HepG2 (cell line): ENCODE data around the gene ARHGAP15. TPM values are rescaled to one million over a fixed set of nuclear protein-coding genes. Genes with fewer than 3 reads are reported as not detected.

ENCODE experiments used
- ATAC-seq: fragments of 200-7000 bp; cut with Tn5 transposase; 3 replicates; pipeline ENCODE4 v1.9.1; 2020; ENCODE audit warnings: mild to moderate bottlenecking, moderate library complexity
- BruUV-seq: library from RNA; stranded (reverse); fragments of 400-500 nt; replicated peaks from 2 replicates; lab custom pipeline; 2021; lab: Mats Ljungman, UMichigan
- CTCF ChIA-PET: fragments of 300-600 bp; formaldehyde crosslinking; extraction: SDS; loops from one replicate; lab custom pipeline; 2021; ENCODE audit warnings: low total read pairs, inconsistent platforms, low intra/inter-chr PET ratio; lab: Yijun Ruan, JAX
- POLR2A ChIA-PET: fragments of 350-600 bp; sonication (Branson Sonifier 250); formaldehyde crosslinking; loops from one replicate; lab custom pipeline; 2020; ENCODE audit warnings: antibody characterized with exemption, inconsistent platforms; lab: Yijun Ruan, JAX
- DNase-seq: peaks from one replicate; pipeline ENCODE4 v3.0.0-alpha.2; 2015; ENCODE audit warnings: low spot score
- FAIRE-seq: peaks from 3 replicates; lab custom pipeline; 2011; peaks lifted over from hg19 to GRCh38; lab: Jason Lieb, UNC
- H2AFZ ChIP-seq: one replicate; pipeline ENCODE4 v1.6.1; 2011; ENCODE audit warnings: low read length, inconsistent platforms
- H3K27ac ChIP-seq: fragments of 300-600 bp; 3 replicates; pipeline ENCODE4 v1.8.0; 2011; ENCODE audit warnings: mixed run types, mild to moderate bottlenecking, mixed read lengths, low read length, inconsistent platforms; ENCODE audit not compliant: insufficient read depth; ENCODE audit errors: extremely low read length
- H3K27me3 ChIP-seq, 2 experiments: fragments of 200-600 bp in 1 of 2; 2 replicates in 1 of 2; 3 replicates in 1 of 2; pipeline versions ENCODE4 v1.6.0 to v1.8.0; 2011; ENCODE audit warnings: low read length in 2 of 2, mild to moderate bottlenecking in 2 of 2, moderate library complexity in 2 of 2, inconsistent platforms in 1 of 2; ENCODE audit not compliant: insufficient read depth in 2 of 2, control insufficient read depth in 1 of 2
- H3K36me3 ChIP-seq, 2 experiments: fragments of 200-600 bp in 1 of 2; replicated peaks in 1 of 2; 2 replicates in 1 of 2; 3 replicates in 1 of 2; pipeline versions ENCODE4 v1.5.1 to v1.8.0; 2011; ENCODE audit warnings: low read length in 2 of 2, inconsistent platforms in 1 of 2; ENCODE audit not compliant: insufficient read depth in 2 of 2, control insufficient read depth in 1 of 2
- H3K4me1 ChIP-seq: 2 replicates; pipeline ENCODE4 v1.5.1; 2012; ENCODE audit warnings: low read length, inconsistent platforms; ENCODE audit not compliant: insufficient read depth
- H3K4me2 ChIP-seq: 2 replicates; pipeline ENCODE4 v1.6.0; 2011; ENCODE audit warnings: low read depth, low read length, inconsistent platforms
- H3K4me3 ChIP-seq, 3 experiments: fragments of 200-600 bp in 1 of 3; sonication (generic), shearing (Covaris generic) in 1 of 3; replicated peaks in 1 of 3; 2 replicates each; pipeline ENCODE4 v1.5.1; 2011 to 2016; ENCODE audit warnings: low read length in 3 of 3, inconsistent platforms in 2 of 3, low read depth in 2 of 3, mild to moderate bottlenecking in 2 of 3, control low read depth in 1 of 3, mixed read lengths in 1 of 3; ENCODE audit not compliant: insufficient read depth in 1 of 3
- H3K79me2 ChIP-seq: one replicate; pipeline ENCODE4 v1.6.1; 2011; ENCODE audit warnings: low read length, inconsistent platforms; ENCODE audit not compliant: insufficient read depth
- H3K9ac ChIP-seq: 2 replicates; pipeline ENCODE4 v1.6.0; 2011; ENCODE audit warnings: mild to moderate bottlenecking, low read depth, low read length, inconsistent platforms; ENCODE audit not compliant: insufficient read depth
- H3K9me3 ChIP-seq: 2 replicates; pipeline ENCODE4 v1.5.1; 2012; ENCODE audit warnings: mild to moderate bottlenecking, low read length
- H4K20me1 ChIP-seq: 2 replicates; pipeline ENCODE4 v1.6.0; 2011; ENCODE audit warnings: inconsistent platforms, mild to moderate bottlenecking, low read length, moderate library complexity; ENCODE audit not compliant: insufficient read depth
- ARID3A ChIP-seq: IDR thresholded peaks from 2 replicates; pipeline ENCODE4 v1.6.1; 2012; ENCODE audit warnings: low read depth, low read length, improper control_type of control experiment
- ATF2 ChIP-seq: sonication (generic); formaldehyde crosslinking; IDR thresholded peaks from 2 replicates; pipeline ENCODE4 v1.4.0; 2020; ENCODE audit warnings: missing genetic modification reagents
- GATAD1 ChIP-seq: IDR thresholded peaks from 2 replicates; pipeline ENCODE4 v1.6.1; 2016; ENCODE audit warnings: missing genetic modification reagents, missing compliant biosample characterization
- ISX ChIP-seq: sonication (generic); formaldehyde crosslinking; conservative IDR thresholded peaks from 2 replicates; pipeline ENCODE4 v1.5.0; 2020; ENCODE audit warnings: missing genetic modification reagents
- KMT2B ChIP-seq: IDR thresholded peaks from 2 replicates; pipeline ENCODE4 v1.6.1; 2016; ENCODE audit warnings: missing genetic modification reagents, missing compliant biosample characterization
- MED8 ChIP-seq: sonication (generic); formaldehyde crosslinking; IDR thresholded peaks from 2 replicates; pipeline ENCODE4 v1.8.1; 2023; ENCODE audit warnings: mild to moderate bottlenecking, missing genetic modification reagents; ENCODE audit not compliant: insufficient replicate concordance
- MXD4 ChIP-seq: IDR thresholded peaks from 2 replicates; pipeline ENCODE4 v1.6.1; 2016; ENCODE audit warnings: mild to moderate bottlenecking, missing biosample characterization, missing genetic modification reagents
- NCOA2 ChIP-seq: sonication (generic); formaldehyde crosslinking; IDR thresholded peaks from 2 replicates; pipeline ENCODE4 v1.8.0; 2022; ENCODE audit warnings: inconsistent platforms
- NFE2L2 ChIP-seq: fragments of 150-350 bp; IDR thresholded peaks from 2 replicates; pipeline ENCODE4 v1.6.1; 2014; ENCODE audit warnings: low read length
- PLRG1 ChIP-seq: fragments of 450-650 bp; conservative IDR thresholded peaks from 2 replicates; pipeline ENCODE4 v1.6.1; 2016
- SMYD3 ChIP-seq: sonication (generic); formaldehyde crosslinking; IDR thresholded peaks from 2 replicates; pipeline ENCODE4 v1.8.1; 2023; ENCODE audit warnings: mild to moderate bottlenecking, missing genetic modification reagents
- SUZ12 ChIP-seq: fragments of 150-350 bp; IDR thresholded peaks from 2 replicates; pipeline ENCODE4 v1.6.1; 2014; ENCODE audit warnings: low read depth, low read length
- ZBTB46 ChIP-seq: sonication (generic); formaldehyde crosslinking; IDR thresholded peaks from 2 replicates; pipeline ENCODE4 v1.4.0; 2020; ENCODE audit warnings: mild to moderate bottlenecking, missing genetic modification reagents, borderline replicate concordance
- ZFYVE20 ChIP-seq: sonication (generic); formaldehyde crosslinking; IDR thresholded peaks from 2 replicates; pipeline ENCODE4 v1.8.0; 2023; ENCODE audit warnings: low read depth, mild to moderate bottlenecking, moderate library complexity, missing genetic modification reagents, borderline replicate concordance
- ZNF205 ChIP-seq: IDR thresholded peaks from 2 replicates; pipeline ENCODE4 v1.6.1; 2018; ENCODE audit warnings: missing biosample characterization, missing genetic modification reagents
- ZNF362 ChIP-seq: sonication (generic); formaldehyde crosslinking; IDR thresholded peaks from 2 replicates; pipeline ENCODE4 v1.4.0; 2020; ENCODE audit warnings: missing genetic modification reagents, mild to moderate bottlenecking, borderline replicate concordance
- ZNF431 ChIP-seq: sonication (generic); formaldehyde crosslinking; IDR thresholded peaks from 2 replicates; pipeline ENCODE4 v1.9.0; 2022; ENCODE audit warnings: missing genetic modification reagents, low read depth, mild to moderate bottlenecking, borderline replicate concordance
- ZNF576 ChIP-seq: sonication (generic); formaldehyde crosslinking; IDR thresholded peaks from 2 replicates; pipeline ENCODE4 v1.4.0; 2020; ENCODE audit warnings: mild to moderate bottlenecking, missing genetic modification reagents
- ZSCAN29 ChIP-seq: sonication (generic); formaldehyde crosslinking; conservative IDR thresholded peaks from 2 replicates; pipeline ENCODE4 v1.4.0; 2020; ENCODE audit warnings: mild to moderate bottlenecking, missing genetic modification reagents
- WGBS: methylation state at CpG from one replicate; pipeline ENCODE4 v1.1.6; 2017; ENCODE audit warnings: low lambda C conversion rate; 5-methylcytosine and 5-hydroxymethylcytosine counted together
- in situ Hi-C: cut with HindIII; loops from 2 replicates; pipeline ENCODE4 v1.10.0; 2017; ENCODE audit warnings: low pct_unique_long_range_greater_than_20kb; ENCODE audit not compliant: extremely low pct_ligation_motif_present
- intact Hi-C: fragments of 100-400 bp; cut with micrococcal nuclease; formaldehyde crosslinking; loops from one replicate; pipeline ENCODE4 v1.10.0; 2022; ENCODE audit not compliant: unreplicated experiment
- polyA plus RNA-seq, 8 experiments: library from polyadenylated mRNA; depleted of rRNA in 3 of 8; stranded (reverse) in 7 of 8; unstranded in 1 of 8; fragments of >200 nt; fragmentation: Illumina TruSeq in 4 of 8; extraction: Trizol in 4 of 8; gene quantifications; 2 replicates each; pipeline versions ENCODE4 v1.2.1 to v1.2.3, GENCODE V29; 2011 to 2016; ENCODE audit warnings: low read depth in 4 of 8, missing spikeins in 1 of 8, mixed read lengths in 1 of 8; ENCODE audit not compliant: insufficient read depth in 1 of 8
- total RNA-seq, 5 experiments: library from RNA; depleted of rRNA; stranded (reverse); fragments of >200 nt; fragmentation: Illumina TruSeq; extraction: Trizol; gene quantifications; 2 replicates each; pipeline ENCODE4 v1.2.3, GENCODE V29; 2016; ENCODE audit warnings: low read depth in 1 of 5

Gene ARHGAP15
- total and polyA plus RNA-seq, 2 of the 13 experiments (the other 11 are each of a cell fraction or from before 2014, with no cell fraction given) = 0.04 TPM; not detected in 1

- TF ChIP-seq ZBTB46 (CRISPR knock-in tag) (no peak), NFE2L2 (no peak), SMYD3 (CRISPR knock-in tag) (no peak), ISX (CRISPR knock-in tag) (no peak), NCOA2 (CRISPR knock-in tag) (no peak)
Observed at GRCh38 chr2:143193121-143193520, 63.9 kb downstream of the ARHGAP15 start (continued).

- DNase-seq = no peak
- BruUV-seq = no TSS peak
- H3K79me2 ChIP-seq = no peaks in the 10 kb centered on the region
- ChIA-PET CTCF (no interaction called here), POLR2A (no interaction called here)
- intact Hi-C loops = no loop called here
- FAIRE-seq = no peak
- no peak overlapping the region for H2AFZ ChIP-seq
- H3K4me1 ChIP-seq = no peaks in the 10 kb centered on the region
- no peak overlapping the region for H3K4me2 ChIP-seq
- no peak overlapping the region for H3K9ac ChIP-seq
- no peaks in the 10 kb centered on the region for H3K27me3 ChIP-seq
- 1% methylated on average over 4 of the region's 4 CpGs for WGBS
- no peak overlapping the region for H3K27ac ChIP-seq
- no peak for ATAC-seq
- no peaks in the 10 kb centered on the region for H4K20me1 ChIP-seq
- no peak overlapping the region for H3K4me3 ChIP-seq
- no peaks in the 10 kb centered on the region for H3K9me3 ChIP-seq
- in situ Hi-C loops = no loop called here
- H3K36me3 ChIP-seq = no peaks in the 10 kb centered on the region
- TF ChIP-seq ZSCAN29 (CRISPR knock-in tag) (no peak), ZNF362 (CRISPR knock-in tag) (no peak), ARID3A (no peak), ATF2 (CRISPR knock-in tag) (no peak), MED8 (CRISPR knock-in tag) (no peak), MXD4 (no peak), SUZ12 (no peak), ZFYVE20 (CRISPR knock-in tag) (no peak), GATAD1 (CRISPR knock-in tag) (no peak), PLRG1 (no peak), ZNF576 (CRISPR knock-in tag) (no peak), KMT2B (CRISPR knock-in tag) (no peak), ZNF205 (CRISPR knock-in tag) (no peak), ZNF431 (CRISPR knock-in tag) (no peak)
Observed at GRCh38 chr2:143195511-143195910, 66.3 kb downstream of the ARHGAP15 start.
